ENCODE data around the gene CLIC5. TPM values are rescaled to one million over a fixed set of nuclear protein-coding genes. Genes with fewer than 3 reads are reported as not detected.

The CLIC5 gene
- total RNA-seq, 1 experiment from 2014 or later: 0.20 TPM

DNA sequence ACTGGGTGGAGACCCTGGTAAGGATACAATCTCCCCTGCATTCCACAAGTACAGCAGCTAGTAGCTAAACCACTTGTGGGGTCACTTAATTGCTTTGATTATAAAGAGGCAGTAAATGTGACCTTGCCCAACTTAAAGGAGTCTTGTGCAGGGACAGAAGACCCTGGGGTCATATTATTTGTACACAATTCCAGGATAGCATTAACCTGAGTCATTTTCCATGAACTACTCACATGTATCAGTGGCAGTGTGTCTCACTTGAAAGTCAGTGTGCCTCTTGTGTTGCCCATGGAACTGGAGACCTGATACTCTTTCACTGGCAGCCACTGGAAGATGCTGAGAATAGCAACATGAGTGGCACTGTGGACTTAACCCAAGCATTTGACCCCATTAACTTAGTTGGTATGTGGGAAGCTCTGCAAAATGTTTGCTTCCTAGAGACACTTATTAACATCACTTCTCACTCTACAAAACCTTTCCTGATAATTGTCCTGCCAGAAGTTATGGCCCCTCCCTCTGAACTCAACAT, 28.9 kb downstream of the CLIC5 start:
- Histone ChIP-seq H2BK12ac (ENCODE audit: insufficient read length, low read depth, low read length) (no peak overlapping the region), H3K79me2 (ENCODE audit: insufficient read depth, low read length) (no peaks in the 10 kb centered on the region), H3K79me1 (ENCODE audit: insufficient read depth, low read depth, low read length, poor library complexity, severe bottlenecking) (no peaks in the 10 kb centered on the region), H3K56ac (ENCODE audit: insufficient read length, low read depth, low read length) (no peak overlapping the region), H3K23ac (ENCODE audit: insufficient read length, low read depth, low read length) (no peak overlapping the region), H3K27me3 (ENCODE audit: insufficient read depth, low read length) (no peaks in the 10 kb centered on the region), H2AK5ac (ENCODE audit: insufficient read length, low read length) (no peak overlapping the region), H2BK120ac (ENCODE audit: low read depth, low read length, poor library complexity, severe bottlenecking) (no peak overlapping the region), H3K4me1 (ENCODE audit: insufficient read depth, low read length) (no peaks in the 10 kb centered on the region), H3T11ph (ENCODE audit: low read length) (no peak overlapping the region), H3K9ac (ENCODE audit: extremely low read depth, insufficient read length, low read length) (no peak overlapping the region), H3K27ac (ENCODE audit: insufficient read length, low read depth, low read length) (no peak overlapping the region), H2BK5ac (ENCODE audit: insufficient read length, low read length) (no peak overlapping the region), H4K91ac (ENCODE audit: insufficient read length, low read depth, low read length) (no peak overlapping the region), H3K4me2 (ENCODE audit: insufficient read depth, insufficient read length, low read length) (no peak overlapping the region), H2AFZ (ENCODE audit: low read length) (no peak overlapping the region), H4K20me1 (ENCODE audit: control insufficient read depth, insufficient read depth, insufficient read length) (no peaks in the 10 kb centered on the region), H2BK20ac (ENCODE audit: low read depth, low read length, poor library complexity, severe bottlenecking) (no peak overlapping the region), H3K9me3 (ENCODE audit: control insufficient read depth, low read depth, low read length) (no peaks in the 10 kb centered on the region), H4K8ac (replicated peaks; ENCODE audit: insufficient read length, low read depth, low read length) (no peak overlapping the region), H3K4ac (ENCODE audit: low read depth, low read length) (no peak overlapping the region), H4K5ac (ENCODE audit: insufficient read length, low read depth, low read length) (no peak overlapping the region), H3K23me2 (ENCODE audit: insufficient read length, low read depth, low read length, poor library complexity, severe bottlenecking) (no peaks in the 10 kb centered on the region), H3K14ac (ENCODE audit: insufficient read depth, low read length) (no peak overlapping the region), H2BK15ac (ENCODE audit: low read depth, low read length) (no peak overlapping the region), H3K18ac (ENCODE audit: insufficient read length, low read depth, low read length) (no peak overlapping the region)
- DNase-seq: no peak
- H3K27me3 Mint-ChIP-seq (ENCODE audit: low read depth): no peaks in the 10 kb centered on the region
- H3K9me3 Mint-ChIP-seq: no peaks in the 10 kb centered on the region
- no peak overlapping the region for H3K27ac Mint-ChIP-seq
- no peaks in the 10 kb centered on the region for H3K36me3 Mint-ChIP-seq (ENCODE audit: insufficient read depth in 1 of 3, low read depth in 3 of 3)
- H3K4me1 Mint-ChIP-seq: peaks cover 0 to 9% of the 10 kb centered on the region in 2 experiments; a peak in 2 of 4 replicates
- TF ChIP-seq, protein P1, sequence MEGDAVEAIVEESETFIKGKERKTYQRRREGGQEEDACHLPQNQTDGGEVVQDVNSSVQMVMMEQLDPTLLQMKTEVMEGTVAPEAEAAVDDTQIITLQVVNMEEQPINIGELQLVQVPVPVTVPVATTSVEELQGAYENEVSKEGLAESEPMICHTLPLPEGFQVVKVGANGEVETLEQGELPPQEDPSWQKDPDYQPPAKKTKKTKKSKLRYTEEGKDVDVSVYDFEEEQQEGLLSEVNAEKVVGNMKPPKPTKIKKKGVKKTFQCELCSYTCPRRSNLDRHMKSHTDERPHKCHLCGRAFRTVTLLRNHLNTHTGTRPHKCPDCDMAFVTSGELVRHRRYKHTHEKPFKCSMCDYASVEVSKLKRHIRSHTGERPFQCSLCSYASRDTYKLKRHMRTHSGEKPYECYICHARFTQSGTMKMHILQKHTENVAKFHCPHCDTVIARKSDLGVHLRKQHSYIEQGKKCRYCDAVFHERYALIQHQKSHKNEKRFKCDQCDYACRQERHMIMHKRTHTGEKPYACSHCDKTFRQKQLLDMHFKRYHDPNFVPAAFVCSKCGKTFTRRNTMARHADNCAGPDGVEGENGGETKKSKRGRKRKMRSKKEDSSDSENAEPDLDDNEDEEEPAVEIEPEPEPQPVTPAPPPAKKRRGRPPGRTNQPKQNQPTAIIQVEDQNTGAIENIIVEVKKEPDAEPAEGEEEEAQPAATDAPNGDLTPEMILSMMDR (conservative IDR thresholded peaks at IDR 0.05): no peak
- H3K4me3 Mint-ChIP-seq: no peak overlapping the region

Measured in H9 (cell line).